Measurements from ENCODE around the gene SH3BGR.

GRCh38 chr21:39518055-39518846 is 66.5 kb downstream of the SH3BGR start:
- TF ChIP-seq CTCF (IDR thresholded peaks at IDR 0.05): peak; percentile 84 to 98 (median 91)
- TF ChIP-seq POLR2A (IDR thresholded peaks at IDR 0.05): no peak

Measured in body of pancreas (tissue), 4 donors.